B cell (primary cell): Measurements from ENCODE around the gene CLDND2. TPM values are rescaled to one million over a fixed set of nuclear protein-coding genes. Genes with fewer than 3 reads are reported as not detected.

Experiments
- ATAC-seq: fragments of 200-7000 bp; cut with Tn5 transposase; one replicate; pipeline ENCODE4 v1.10.0; 2021; ENCODE audit warnings: low read depth, mild to moderate bottlenecking, moderate number of reproducible peaks, moderate library complexity
- CTCF ChIA-PET: fragments of 350-600 bp; sonication (Branson Sonifier 250); formaldehyde crosslinking; loops from one replicate; lab custom pipeline; 2021; ENCODE audit warnings: antibody characterized with exemption, inconsistent platforms; lab: Charles Lee
- POLR2A ChIA-PET: fragments of 350-600 bp; sonication (Branson Sonifier 250); formaldehyde crosslinking; loops from one replicate; lab custom pipeline; 2021; ENCODE audit warnings: antibody characterized with exemption; lab: Charles Lee
- DNase-seq: peaks from one replicate; pipeline ENCODE4 v3.0.0; 2013
- H2AFZ ChIP-seq: 2 replicates; pipeline ENCODE4 v1.6.1; 2012; ENCODE audit warnings: mild to moderate bottlenecking, low read depth, low read length; ENCODE audit not compliant: insufficient read depth, poor library complexity, severe bottlenecking
- H3K27ac ChIP-seq, 2 donors: 1 replicate in 1 of 2; 2 replicates in 1 of 2; pipeline ENCODE4 v1.5.1; 2012 to 2013; ENCODE audit warnings: low read length in 2 of 2, mild to moderate bottlenecking in 2 of 2, moderate library complexity in 1 of 2
- H3K27me3 ChIP-seq, 4 experiments: fragments of 200-600 bp in 1 of 4; sonication (generic) in 1 of 4; replicated peaks in 1 of 4; 1 replicate in 2 of 4; 2 replicates in 2 of 4; pipeline versions ENCODE4 v1.6.1 to v1.7.0; 2013 to 2016; ENCODE audit warnings: low read length in 3 of 4, mild to moderate bottlenecking in 2 of 4, mixed read lengths in 1 of 4, moderate library complexity in 1 of 4; ENCODE audit not compliant: insufficient read depth in 4 of 4, control insufficient read depth in 3 of 4; ENCODE audit errors: control extremely low read depth in 1 of 4
- H3K36me3 ChIP-seq, 2 experiments: replicated peaks in 1 of 2; 1 replicate in 1 of 2; 2 replicates in 1 of 2; pipeline versions ENCODE4 v1.6.1 to v1.7.1; 2013; ENCODE audit warnings: low read length in 1 of 2; ENCODE audit not compliant: insufficient read depth in 2 of 2, control insufficient read depth in 1 of 2; ENCODE audit errors: control extremely low read depth in 1 of 2, extremely low read depth in 1 of 2
- H3K4me1 ChIP-seq, 2 donors: fragments of 200-600 bp in 1 of 2; sonication (generic) in 1 of 2; 1 replicate in 1 of 2; 2 replicates in 1 of 2; pipeline versions ENCODE4 v1.5.1 to v1.6.1; 2013 to 2017; ENCODE audit warnings: low read length in 2 of 2; ENCODE audit not compliant: control insufficient read depth in 2 of 2, insufficient read depth in 2 of 2
- H3K4me2 ChIP-seq: replicated peaks from 2 replicates; pipeline ENCODE3; 2012; ENCODE audit warnings: mild to moderate bottlenecking, low read depth, low read length; ENCODE audit not compliant: poor library complexity, severe bottlenecking
- H3K4me3 ChIP-seq, 5 experiments: fragments of 200-600 bp in 1 of 5; sonication (generic) in 1 of 5; 1 replicate in 3 of 5; 2 replicates in 2 of 5; pipeline versions ENCODE4 v1.5.1 to v1.7.0; 2011 to 2016; ENCODE audit warnings: low read length in 4 of 5, mild to moderate bottlenecking in 4 of 5, low read depth in 2 of 5, control low read depth in 1 of 5, moderate library complexity in 1 of 5; ENCODE audit not compliant: insufficient read depth in 1 of 5; ENCODE audit errors: control extremely low read depth in 1 of 5, extremely low read depth in 1 of 5
- H3K79me2 ChIP-seq: fragments of 200-600 bp; sonication (generic); one replicate; pipeline ENCODE4 v1.6.0; 2016; ENCODE audit warnings: low read length; ENCODE audit not compliant: control insufficient read depth, insufficient read depth
- H3K9ac ChIP-seq: fragments of 200-600 bp; sonication (generic); 2 replicates; pipeline ENCODE4 v1.6.1; 2017; ENCODE audit warnings: mild to moderate bottlenecking, low read length, moderate library complexity
- H3K9me3 ChIP-seq, 3 donors: one replicate each; pipeline versions ENCODE4 v1.6.1 to v1.7.1; 2013; ENCODE audit warnings: low read length in 2 of 3; ENCODE audit not compliant: control insufficient read depth in 2 of 3, insufficient read depth in 1 of 3; ENCODE audit errors: control extremely low read depth in 1 of 3
- H4K20me1 ChIP-seq: 2 replicates; pipeline ENCODE4 v1.6.0; 2012; ENCODE audit warnings: mild to moderate bottlenecking, low read length; ENCODE audit not compliant: insufficient read depth, control insufficient read depth, poor library complexity, severe bottlenecking
- H3K27ac Mint-ChIP-seq: one replicate; pipeline ENCODE4 v1.8.0; 2021; ENCODE audit warnings: mixed read lengths
- H3K27me3 Mint-ChIP-seq: one replicate; pipeline ENCODE4 v1.8.0; 2021; ENCODE audit warnings: mixed read lengths
- H3K4me1 Mint-ChIP-seq: one replicate; pipeline ENCODE4 v1.8.0; 2021; ENCODE audit warnings: mixed read lengths
- H3K4me3 Mint-ChIP-seq: one replicate; pipeline ENCODE4 v1.8.0; 2021; ENCODE audit warnings: mixed read lengths
- H3K9me3 Mint-ChIP-seq: one replicate; pipeline ENCODE4 v1.8.0; 2022; ENCODE audit warnings: mixed read lengths; ENCODE audit not compliant: insufficient read depth
- EZH2 ChIP-seq: IDR thresholded peaks from 2 replicates; pipeline ENCODE4 v1.6.1; 2012; ENCODE audit warnings: borderline replicate concordance, low read depth, mild to moderate bottlenecking, moderate library complexity, low read length; ENCODE audit not compliant: insufficient read depth, poor library complexity, severe bottlenecking
- WGBS: methylation state at CpG from one replicate; pipeline ENCODE4 v1.1.5; 2013; ENCODE audit warnings: missing lambda C conversion rate; ENCODE audit not compliant: insufficient coverage; 5-methylcytosine and 5-hydroxymethylcytosine counted together
- intact Hi-C: fragments of 100-400 bp; cut with micrococcal nuclease; formaldehyde crosslinking; loops from one replicate; pipeline ENCODE4 v1.10.0; 2022
- polyA plus RNA-seq: library from polyadenylated mRNA; depleted of rRNA; stranded (reverse); fragments of >200 nt; gene quantifications from 2 replicates; pipeline ENCODE4 v1.2.3, GENCODE V29; 2012
- total RNA-seq, 2 donors: library from RNA; stranded (reverse); fragments of 120-200 nt in 1 of 2; gene quantifications; 1 replicate in 1 of 2; 2 replicates in 1 of 2; pipeline versions ENCODE4 v1.2.3 to v1.2.4, GENCODE V29; 2013 to 2022
- TF ChIP-seq, protein P1 (sequence below): fragments of 200-600 bp; IDR thresholded peaks from one replicate; pipeline ENCODE4 v1.8.0; 2022; ENCODE audit warnings: antibody characterized with exemption, mild to moderate bottlenecking

CLDND2 gene
- total and polyA plus RNA-seq, 2 donors (not counting 1 experiment from before 2014, with no cell fraction given): 1.9 TPM; not detected in 1

DNA sequence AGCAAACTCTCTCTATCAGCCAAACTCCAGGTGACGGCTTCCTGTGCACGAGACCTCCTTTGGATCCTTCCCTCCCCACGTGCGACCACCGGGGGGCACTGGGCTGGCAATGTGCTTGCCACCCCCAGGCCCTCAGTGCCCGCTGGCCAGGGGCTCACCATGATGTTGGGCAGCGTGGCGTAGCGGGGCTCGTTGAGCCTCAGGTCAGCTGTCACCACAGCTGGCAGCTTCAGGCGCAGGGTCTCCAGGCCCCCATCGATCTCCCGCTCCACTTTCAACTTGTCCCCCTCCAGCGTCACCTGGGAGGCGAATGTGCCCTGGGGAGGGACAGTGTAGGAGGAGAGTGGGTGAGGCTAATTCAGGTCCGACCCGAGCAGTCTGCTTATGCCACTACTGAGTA, 22.1 kb downstream of the CLDND2 start:
- H3K9ac ChIP-seq: no peak overlapping the region
- peaks cover 0 to 35% of the 10 kb centered on the region in 2 experiments for H3K36me3 ChIP-seq
- ChIA-PET POLR2A (no interaction called here), CTCF (interaction anchor here (1.2 kb wide), 1 partner anchor 126 kb away, joined by 3 read pairs; no protein-coding TSS in a partner anchor)
- H3K9me3 Mint-ChIP-seq: no peaks in the 10 kb centered on the region
- ATAC-seq (no peak), DNase-seq (no peak)
- no peaks in the 10 kb centered on the region for H3K27me3 Mint-ChIP-seq
- no peak overlapping the region for H3K4me3 Mint-ChIP-seq
- no peaks in the 10 kb centered on the region for H4K20me1 ChIP-seq
- no peak overlapping the region for H3K4me2 ChIP-seq
- intact Hi-C loops: no loop called here
- no peak overlapping the region for H2AFZ ChIP-seq
- peaks cover 35% of the 10 kb centered on the region for H3K4me1 Mint-ChIP-seq
- no peak overlapping the region for H3K27ac ChIP-seq
- TF ChIP-seq EZH2: no peak
- TF ChIP-seq, protein P1, sequence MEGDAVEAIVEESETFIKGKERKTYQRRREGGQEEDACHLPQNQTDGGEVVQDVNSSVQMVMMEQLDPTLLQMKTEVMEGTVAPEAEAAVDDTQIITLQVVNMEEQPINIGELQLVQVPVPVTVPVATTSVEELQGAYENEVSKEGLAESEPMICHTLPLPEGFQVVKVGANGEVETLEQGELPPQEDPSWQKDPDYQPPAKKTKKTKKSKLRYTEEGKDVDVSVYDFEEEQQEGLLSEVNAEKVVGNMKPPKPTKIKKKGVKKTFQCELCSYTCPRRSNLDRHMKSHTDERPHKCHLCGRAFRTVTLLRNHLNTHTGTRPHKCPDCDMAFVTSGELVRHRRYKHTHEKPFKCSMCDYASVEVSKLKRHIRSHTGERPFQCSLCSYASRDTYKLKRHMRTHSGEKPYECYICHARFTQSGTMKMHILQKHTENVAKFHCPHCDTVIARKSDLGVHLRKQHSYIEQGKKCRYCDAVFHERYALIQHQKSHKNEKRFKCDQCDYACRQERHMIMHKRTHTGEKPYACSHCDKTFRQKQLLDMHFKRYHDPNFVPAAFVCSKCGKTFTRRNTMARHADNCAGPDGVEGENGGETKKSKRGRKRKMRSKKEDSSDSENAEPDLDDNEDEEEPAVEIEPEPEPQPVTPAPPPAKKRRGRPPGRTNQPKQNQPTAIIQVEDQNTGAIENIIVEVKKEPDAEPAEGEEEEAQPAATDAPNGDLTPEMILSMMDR: no peak
- H3K27me3 ChIP-seq: no peaks in the 10 kb centered on the region
- H3K79me2 ChIP-seq: no peaks in the 10 kb centered on the region
- H3K9me3 ChIP-seq: no peaks in the 10 kb centered on the region
- H3K4me1 ChIP-seq: peaks cover 34 to 45% of the 10 kb centered on the region in 2 donors
- no peak overlapping the region for H3K27ac Mint-ChIP-seq
- no peak overlapping the region for H3K4me3 ChIP-seq
- WGBS: 91% methylated on average over 13 of the region's 17 CpGs

- H3K79me2 ChIP-seq: no peaks in the 10 kb centered on the region
- Mint-ChIP-seq H3K9me3 (no peaks in the 10 kb centered on the region), H3K27me3 (no peaks in the 10 kb centered on the region), H3K4me3 (peak overlapping the region; percentile 68), H3K4me1 (peaks cover 44% of the 10 kb centered on the region), H3K27ac (peak overlapping the region; percentile 95)
- no peaks in the 10 kb centered on the region for H3K9me3 ChIP-seq
- no peaks in the 10 kb centered on the region for H4K20me1 ChIP-seq
- DNase-seq: no peak
- ChIA-PET POLR2A (no interaction called here), CTCF (interaction anchor here (6.7 kb wide), 1 partner anchor 314 kb away, joined by 52 read pairs; no protein-coding TSS in a partner anchor)
- peak overlapping the region; percentile 9 for H2AFZ ChIP-seq
- WGBS: 96% methylated on average over 9 of the region's 9 CpGs
- peak overlapping the region in 1 of 5 experiments; percentile 19 for H3K4me3 ChIP-seq
- H3K9ac ChIP-seq: peak overlapping the region; percentile 41
- ATAC-seq: no peak
- H3K36me3 ChIP-seq: peaks cover 0 to 22% of the 10 kb centered on the region in 2 experiments
- H3K4me2 ChIP-seq: peak overlapping the region; percentile 65
- intact Hi-C loops: no loop called here
- H3K27ac ChIP-seq: peak overlapping the region; percentile 82 to 90
- no peaks in the 10 kb centered on the region for H3K27me3 ChIP-seq
- peaks cover 34 to 55% of the 10 kb centered on the region in 2 donors for H3K4me1 ChIP-seq
- TF ChIP-seq, protein P1: no peak
- no peak for TF ChIP-seq EZH2
Observed at GRCh38 chr19:51345076-51345620, 23.7 kb downstream of the CLDND2 start.
